A549 (cell line): ENCODE measurements around the gene CTNNA3.

Source experiments
- CEBPB ChIP-seq, 2 experiments: fragments of >200 bp in 1 of 2; sonication (Bioruptor Twin) in 1 of 2; formaldehyde crosslinking in 1 of 2; IDR thresholded peaks; 2 replicates each; pipeline ENCODE4 v1.6.1; 2012 to 2016
- KDM5A ChIP-seq: fragments of 200-600 bp; sonication (generic); IDR thresholded peaks from 2 replicates; pipeline ENCODE4 v1.6.1; 2016; ENCODE audit warnings: antibody characterized with exemption, mild to moderate bottlenecking

DNA sequence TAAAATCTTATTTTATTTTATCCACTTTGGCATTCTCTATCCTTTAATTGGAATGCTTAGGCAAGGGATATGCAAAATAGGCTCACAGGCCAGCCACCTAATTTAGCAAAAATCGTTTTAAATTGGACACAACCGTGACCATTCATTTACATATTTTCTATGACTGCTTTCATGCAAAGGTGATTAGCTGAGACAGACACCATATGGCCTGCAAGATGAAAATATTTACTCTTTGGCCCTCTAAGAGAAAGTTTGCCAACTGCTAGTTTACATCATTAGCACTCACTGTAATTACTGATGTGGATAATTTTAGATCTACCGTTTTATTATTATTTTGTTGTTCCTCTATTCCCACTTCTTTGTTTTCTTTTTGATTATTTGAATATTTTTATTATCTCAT lies 1145.6 kb downstream of the CTNNA3 start:
- TF ChIP-seq CEBPB (IDR thresholded peaks at IDR 0.05) (no peak), KDM5A (no peak)
